Umbilical cord (tissue), 2 donors: Measurements from ENCODE around the gene CCNC. TPM values are rescaled to one million over a fixed set of nuclear protein-coding genes. Genes with fewer than 3 reads are reported as not detected.
A peak's percentile ranks its signal among the peaks of the same experiment; 100 is the strongest.

Source experiments
- DNase-seq: peaks from one replicate; pipeline ENCODE4 v3.0.0-alpha.2; 2015; ENCODE audit warnings: low spot score
- total RNA-seq: library from RNA; depleted of rRNA; stranded (reverse); fragments of >200 nt; gene quantifications from one replicate; pipeline ENCODE4 v1.2.3, GENCODE V29; 2014; ENCODE audit warnings: low replicate concordance; ENCODE audit not compliant: insufficient read depth

The CCNC gene, protein sequence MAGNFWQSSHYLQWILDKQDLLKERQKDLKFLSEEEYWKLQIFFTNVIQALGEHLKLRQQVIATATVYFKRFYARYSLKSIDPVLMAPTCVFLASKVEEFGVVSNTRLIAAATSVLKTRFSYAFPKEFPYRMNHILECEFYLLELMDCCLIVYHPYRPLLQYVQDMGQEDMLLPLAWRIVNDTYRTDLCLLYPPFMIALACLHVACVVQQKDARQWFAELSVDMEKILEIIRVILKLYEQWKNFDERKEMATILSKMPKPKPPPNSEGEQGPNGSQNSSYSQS
- 100 TPM for total RNA-seq

GRCh38 chr6:99568103-99568933, at the start of gene CCNC:
Gene CCNC (minus strand): TSS chr6:99568660. CDS start chr6:99568527, 133 bp downstream.
- DNase-seq = peak; percentile 98

GRCh38 chr6:99617131-99617530, 48.7 kb upstream of the CCNC start:
- no peak for DNase-seq

DNA sequence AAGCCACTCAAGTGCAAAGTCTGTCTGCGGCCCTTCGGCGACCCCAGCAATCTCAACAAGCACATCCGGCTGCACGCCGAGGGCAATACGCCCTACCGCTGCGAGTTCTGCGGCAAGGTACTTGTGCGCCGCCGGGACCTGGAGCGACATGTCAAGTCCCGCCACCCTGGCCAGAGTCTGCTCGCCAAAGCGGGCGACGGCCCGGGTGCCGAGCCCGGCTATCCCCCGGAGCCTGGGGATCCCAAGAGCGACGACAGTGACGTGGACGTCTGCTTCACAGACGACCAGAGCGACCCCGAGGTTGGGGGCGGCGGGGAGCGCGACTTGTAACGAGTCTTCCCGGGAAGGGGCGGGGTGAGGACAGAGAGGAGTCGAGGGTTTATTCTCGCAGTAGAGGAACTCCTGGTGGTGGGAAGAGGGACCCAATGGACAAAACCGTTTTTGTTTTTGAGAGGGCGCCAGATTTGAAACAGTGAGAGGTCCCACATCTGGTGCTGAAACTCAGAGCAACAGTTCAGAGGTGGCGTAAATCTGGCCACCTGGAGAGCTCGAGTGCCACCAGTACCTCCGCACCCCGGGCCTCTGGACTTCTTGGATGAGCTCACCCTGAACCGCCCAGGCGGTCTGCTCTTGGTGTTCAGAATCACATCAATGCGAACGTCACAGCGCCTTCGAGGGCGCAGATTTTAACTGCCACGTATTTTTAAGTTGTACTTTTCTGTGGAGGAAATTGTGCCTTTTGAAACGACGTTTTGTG, 46.1 kb upstream of the CCNC start:
- DNase-seq = no peak

GRCh38 chr6:99613705-99614429, 45.4 kb upstream of the CCNC start:
- DNase-seq = no peak

DNA sequence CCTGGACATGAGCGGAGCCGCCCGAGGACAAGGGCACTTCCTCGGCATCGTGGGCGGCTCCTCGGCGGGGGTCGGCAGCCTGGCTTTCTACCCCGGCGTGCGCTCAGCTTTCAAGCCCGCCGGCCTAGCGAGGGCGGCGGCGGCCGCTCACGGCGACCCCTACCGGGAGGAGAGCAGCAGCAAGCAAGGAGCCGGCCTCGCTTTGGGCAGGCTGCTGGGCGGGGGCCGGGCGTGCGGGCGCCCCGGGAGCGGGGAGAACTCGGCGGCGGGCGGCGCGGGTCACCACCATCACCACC, 44.9 kb upstream of the CCNC start:
- peak; percentile 43 for DNase-seq

DNA sequence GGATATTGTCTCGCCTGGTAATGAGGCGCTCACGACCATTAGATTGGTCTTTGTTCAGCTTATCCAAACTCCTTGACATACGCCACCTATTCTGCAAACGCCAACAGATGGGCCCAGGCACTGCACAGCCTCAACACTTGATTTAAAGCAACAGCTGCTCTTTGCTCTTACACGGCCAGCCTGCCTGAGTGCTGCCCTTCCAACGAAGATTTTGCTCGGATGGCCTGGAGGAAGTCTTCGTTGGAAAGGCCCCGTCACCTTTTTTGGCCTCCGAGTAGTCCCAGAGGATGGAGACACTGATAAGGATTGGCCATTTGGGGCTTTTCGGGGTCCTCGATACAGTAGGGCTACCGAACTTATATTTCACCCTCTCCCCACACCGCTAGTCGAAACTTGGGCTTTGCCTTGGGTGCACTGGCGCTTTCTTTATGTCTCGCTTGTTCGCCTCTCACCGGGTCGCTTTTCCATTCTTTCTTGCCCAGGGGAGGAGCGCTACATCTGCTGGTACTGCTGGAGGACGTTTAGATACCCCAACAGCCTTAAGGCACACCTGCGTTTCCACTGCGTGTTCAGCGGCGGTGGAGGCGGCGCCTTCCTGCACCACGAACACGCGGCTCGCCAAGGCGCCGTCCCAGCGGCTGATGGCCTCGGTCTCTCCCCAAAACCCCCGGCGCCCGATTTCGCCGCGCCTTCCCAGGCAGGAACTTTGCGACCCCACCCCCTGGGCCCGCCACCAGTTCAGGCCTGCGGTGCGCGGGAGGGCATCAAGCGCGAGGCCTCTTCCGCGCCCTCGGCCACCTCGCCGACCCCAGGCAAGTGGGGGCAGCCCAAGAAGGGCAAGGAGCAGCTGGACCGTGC, 44.3 kb upstream of the CCNC start:
- DNase-seq = no peak

GRCh38 chr6:99611148-99611547, 42.7 kb upstream of the CCNC start:
- DNase-seq = no peak

DNA sequence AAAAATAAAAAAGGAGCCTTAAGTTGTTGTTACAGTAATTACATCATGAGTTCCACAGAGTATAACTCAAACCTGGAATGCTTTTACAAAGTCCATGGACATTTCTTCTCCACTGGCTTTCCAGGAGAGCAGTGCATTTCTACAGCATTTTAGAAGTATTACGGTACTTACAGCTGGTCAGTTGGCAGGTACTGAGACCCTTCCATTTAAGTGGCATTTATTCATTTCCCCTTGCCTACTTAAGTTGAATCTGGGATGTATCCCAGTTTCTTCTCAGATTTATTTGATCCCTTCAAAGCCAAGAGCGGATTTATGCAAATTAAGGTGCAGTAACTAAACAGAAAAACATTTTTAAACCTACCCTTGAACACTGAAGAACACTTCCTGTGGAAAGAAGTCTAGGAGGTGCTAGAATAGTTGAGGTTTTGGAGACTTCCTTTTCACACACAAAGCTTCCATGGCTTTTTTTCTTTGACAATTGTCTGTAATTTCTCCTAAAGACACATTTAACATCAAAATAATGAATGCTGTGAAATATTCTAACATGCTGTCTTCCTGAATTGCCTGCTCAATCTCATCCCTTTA, 41.5 kb upstream of the CCNC start:
- DNase-seq = no peak

- no peak for DNase-seq
These were observed 40.5 kb upstream of the CCNC start for GRCh38 chr6:99608886-99609482.

- DNase-seq = no peak
These were observed 39.8 kb upstream of the CCNC start for GRCh38 chr6:99608059-99608885.

- no peak for DNase-seq
These were observed 39.1 kb upstream of the CCNC start for GRCh38 chr6:99607416-99608036.

- DNase-seq = no peak
These were observed 38.4 kb upstream of the CCNC start, which contains the start of gene PRDM13 for GRCh38 chr6:99606656-99607415. Gene PRDM13 (plus strand): TSS chr6:99606833. CDS start chr6:99607035, 202 bp downstream.

- DNase-seq = no peak
These were observed 37.6 kb upstream of the CCNC start for GRCh38 chr6:99605911-99606655.

- no peak for DNase-seq
These were observed 36.7 kb upstream of the CCNC start for GRCh38 chr6:99605074-99605734.

DNA sequence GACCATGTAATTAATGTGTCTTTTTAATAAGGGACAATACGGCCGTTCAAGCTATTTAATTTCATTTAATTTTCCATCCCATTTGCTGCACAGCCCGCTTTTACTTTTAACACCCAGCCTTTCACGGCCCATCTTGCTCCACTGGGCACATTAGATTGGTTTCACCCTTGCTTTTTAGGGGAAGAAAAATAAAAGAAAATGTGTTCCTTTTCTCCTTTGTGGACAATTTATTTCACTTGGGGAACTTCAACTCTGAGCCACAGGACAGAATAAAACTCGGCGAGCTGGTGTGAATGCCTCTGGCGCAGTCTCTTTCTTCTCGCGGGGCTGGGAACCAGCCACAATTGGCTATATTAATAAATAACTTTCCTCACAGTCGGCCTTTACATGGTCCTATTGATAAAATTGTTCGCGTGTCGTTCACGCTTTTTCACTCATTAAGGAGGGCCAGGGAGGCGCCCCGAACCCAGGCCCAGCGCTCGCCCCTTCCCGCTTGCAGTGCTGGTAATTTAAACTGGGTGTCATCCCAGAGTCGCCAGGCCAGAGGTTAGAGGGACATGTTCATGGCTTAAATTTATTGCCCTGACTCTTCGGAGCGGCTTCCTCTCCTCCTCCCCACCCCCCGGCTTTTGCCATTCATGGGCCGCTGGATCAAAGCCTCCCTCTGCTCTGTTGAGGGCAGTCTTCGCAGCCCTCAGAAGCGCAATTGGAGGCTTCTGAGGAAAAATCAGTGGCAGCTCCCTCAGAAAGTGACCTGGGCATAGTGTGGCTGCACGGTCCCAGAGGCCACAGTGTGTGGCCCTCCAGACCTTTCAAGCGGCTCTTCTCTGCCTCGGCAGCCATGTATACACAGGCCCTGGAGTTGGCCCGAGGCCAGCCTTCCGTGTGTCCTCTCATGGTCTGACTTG, 36.0 kb upstream of the CCNC start:
- DNase-seq = no peak
